Colonic mucosa (tissue), 4 donors: ENCODE measurements around the gene ABCG8. TPM values are rescaled to one million over a fixed set of nuclear protein-coding genes. Genes with fewer than 3 reads are reported as not detected.

ENCODE experiments used
- DNase-seq: peaks from one replicate; pipeline ENCODE4 v3.0.0-alpha.2; 2020
- H3K27ac ChIP-seq: fragments of 200-600 bp; one replicate; pipeline ENCODE4 v1.8.0; 2021
- H3K27me3 ChIP-seq: fragments of 200-600 bp; one replicate; pipeline ENCODE4 v1.8.0; 2021
- H3K36me3 ChIP-seq: fragments of 200-600 bp; one replicate; pipeline ENCODE4 v1.8.0; 2021
- H3K4me1 ChIP-seq: fragments of 200-600 bp; one replicate; pipeline ENCODE4 v1.8.0; 2021; ENCODE audit warnings: mild to moderate bottlenecking
- H3K4me3 ChIP-seq: fragments of 200-600 bp; one replicate; pipeline ENCODE4 v1.8.0; 2021
- H3K9ac ChIP-seq, 2 donors: one replicate each; pipeline ENCODE4 v1.7.0; 2013; ENCODE audit warnings: control low read depth in 2 of 2, low read depth in 2 of 2, low read length in 2 of 2
- H3K9me3 ChIP-seq: fragments of 200-600 bp; one replicate; pipeline ENCODE4 v1.8.0; 2021
- intact Hi-C: fragments of 100-400 bp; cut with DNase I; formaldehyde crosslinking; loops from one replicate; pipeline ENCODE4 v1.14.1; 2022
- total RNA-seq, 2 donors: library from RNA; stranded (reverse); fragmentation: NEBNext Ultra II Directional in 1 of 2; extraction: Animal tissue kit (Norgen Biotek cat#: 25700) in 1 of 2; gene quantifications; one replicate each; pipeline ENCODE4 v1.2.1, GENCODE V29; 2021
- TF ChIP-seq, protein P1 (sequence below): fragments of 200-600 bp; IDR thresholded peaks from one replicate; pipeline ENCODE4 v1.8.0; 2022; ENCODE audit warnings: antibody characterized with exemption, mild to moderate bottlenecking
- donor health status: healthy.
- donor health status: DM: no; HTN: no; CAD: no.
- donor health status: DM: no; HTN: no; CAD: no.

The ABCG8 gene
- total RNA-seq, 2 donors from 2014 or later = 0.12 to 0.48 TPM

- intact Hi-C loops = no loop called here
- no peak overlapping the region for H3K4me3 ChIP-seq
Measured at GRCh38 chr2:43796206-43796605, 42.6 kb upstream of the ABCG8 start.

GRCh38 chr2:43798300-43798699 is 40.5 kb upstream of the ABCG8 start:
- no peaks in the 10 kb centered on the region for H3K4me1 ChIP-seq
- no peak overlapping the region for H3K9ac ChIP-seq
- H3K36me3 ChIP-seq = no peaks in the 10 kb centered on the region
- H3K27ac ChIP-seq = no peak overlapping the region
- intact Hi-C loops = no loop called here
- TF ChIP-seq, protein P1, sequence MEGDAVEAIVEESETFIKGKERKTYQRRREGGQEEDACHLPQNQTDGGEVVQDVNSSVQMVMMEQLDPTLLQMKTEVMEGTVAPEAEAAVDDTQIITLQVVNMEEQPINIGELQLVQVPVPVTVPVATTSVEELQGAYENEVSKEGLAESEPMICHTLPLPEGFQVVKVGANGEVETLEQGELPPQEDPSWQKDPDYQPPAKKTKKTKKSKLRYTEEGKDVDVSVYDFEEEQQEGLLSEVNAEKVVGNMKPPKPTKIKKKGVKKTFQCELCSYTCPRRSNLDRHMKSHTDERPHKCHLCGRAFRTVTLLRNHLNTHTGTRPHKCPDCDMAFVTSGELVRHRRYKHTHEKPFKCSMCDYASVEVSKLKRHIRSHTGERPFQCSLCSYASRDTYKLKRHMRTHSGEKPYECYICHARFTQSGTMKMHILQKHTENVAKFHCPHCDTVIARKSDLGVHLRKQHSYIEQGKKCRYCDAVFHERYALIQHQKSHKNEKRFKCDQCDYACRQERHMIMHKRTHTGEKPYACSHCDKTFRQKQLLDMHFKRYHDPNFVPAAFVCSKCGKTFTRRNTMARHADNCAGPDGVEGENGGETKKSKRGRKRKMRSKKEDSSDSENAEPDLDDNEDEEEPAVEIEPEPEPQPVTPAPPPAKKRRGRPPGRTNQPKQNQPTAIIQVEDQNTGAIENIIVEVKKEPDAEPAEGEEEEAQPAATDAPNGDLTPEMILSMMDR = peak; percentile 33
- no peaks in the 10 kb centered on the region for H3K27me3 ChIP-seq
- H3K4me3 ChIP-seq = no peak overlapping the region
- no peak for DNase-seq
- no peaks in the 10 kb centered on the region for H3K9me3 ChIP-seq

More at GRCh38 chr2:43796206-43796605, 42.6 kb upstream of the ABCG8 start:
- Histone ChIP-seq H3K27me3 (no peaks in the 10 kb centered on the region), H3K27ac (no peak overlapping the region), H3K9ac (no peak overlapping the region), H3K4me1 (no peaks in the 10 kb centered on the region), H3K36me3 (no peaks in the 10 kb centered on the region), H3K9me3 (no peaks in the 10 kb centered on the region)
- DNase-seq = no peak
- TF ChIP-seq, protein P1 = no peak

GRCh38 chr2:43800894-43801293 is 37.9 kb upstream of the ABCG8 start:
- Histone ChIP-seq H3K36me3 (no peaks in the 10 kb centered on the region), H3K9me3 (no peaks in the 10 kb centered on the region), H3K4me3 (no peak overlapping the region), H3K4me1 (no peaks in the 10 kb centered on the region), H3K27ac (no peak overlapping the region), H3K27me3 (no peaks in the 10 kb centered on the region), H3K9ac (no peak overlapping the region)
- intact Hi-C loops = no loop called here
- TF ChIP-seq, protein P1 = no peak
- DNase-seq = no peak

DNA sequence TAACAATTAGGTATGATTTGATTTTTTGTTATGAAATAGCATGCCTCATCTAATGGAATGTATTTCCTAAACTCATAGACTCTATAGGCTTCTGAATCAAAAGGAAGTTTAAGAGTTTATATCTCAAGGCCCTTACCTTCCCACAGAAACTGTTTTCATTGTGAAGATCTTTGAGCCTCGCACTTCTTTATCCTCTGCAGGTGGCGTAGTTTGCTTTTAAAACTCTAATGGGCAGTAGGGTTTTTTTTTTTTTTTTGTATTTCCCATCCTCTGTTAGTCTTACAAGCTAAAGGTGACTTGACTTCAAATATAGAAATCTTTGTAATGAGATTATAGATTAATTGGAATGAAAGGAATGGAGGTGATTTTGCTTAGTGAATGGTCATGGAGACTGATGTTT is 36.6 kb upstream of the ABCG8 start:
- H3K27me3 ChIP-seq = no peaks in the 10 kb centered on the region
- no peaks in the 10 kb centered on the region for H3K36me3 ChIP-seq
- H3K4me3 ChIP-seq = no peak overlapping the region
- intact Hi-C loops = no loop called here
- H3K4me1 ChIP-seq = no peaks in the 10 kb centered on the region
- TF ChIP-seq, protein P1 = no peak
- H3K9ac ChIP-seq = no peak overlapping the region
- H3K9me3 ChIP-seq = no peaks in the 10 kb centered on the region
- H3K27ac ChIP-seq = no peak overlapping the region
- DNase-seq = no peak

GRCh38 chr2:43803113-43803512 is 35.7 kb upstream of the ABCG8 start:
- no peaks in the 10 kb centered on the region for H3K27me3 ChIP-seq
- intact Hi-C loops = no loop called here
- no peak overlapping the region for H3K4me3 ChIP-seq
- H3K4me1 ChIP-seq = no peaks in the 10 kb centered on the region
- H3K9me3 ChIP-seq = no peaks in the 10 kb centered on the region
- no peak for DNase-seq
- no peaks in the 10 kb centered on the region for H3K36me3 ChIP-seq
- TF ChIP-seq, protein P1 = no peak
- H3K9ac ChIP-seq = no peak overlapping the region
- H3K27ac ChIP-seq = no peak overlapping the region

DNA sequence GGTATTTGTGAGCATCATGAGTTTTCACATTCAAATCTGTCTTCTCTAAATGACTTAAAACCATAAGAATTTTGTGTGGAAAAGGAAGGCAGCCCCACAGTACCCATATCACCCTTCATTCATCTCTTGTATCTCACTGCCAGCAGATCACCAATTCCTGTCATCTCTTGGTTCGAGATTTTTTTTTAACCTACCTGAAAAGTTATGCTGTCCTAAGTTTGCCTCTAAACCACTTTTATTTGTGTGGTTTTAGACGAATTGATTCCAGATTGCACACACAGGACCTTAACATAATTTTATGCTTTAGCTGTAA is 32.1 kb upstream of the ABCG8 start:
- DNase-seq = no peak
- Histone ChIP-seq H3K9ac (no peak overlapping the region), H3K4me1 (no peaks in the 10 kb centered on the region), H3K36me3 (no peaks in the 10 kb centered on the region), H3K4me3 (no peak overlapping the region), H3K9me3 (no peaks in the 10 kb centered on the region), H3K27me3 (no peaks in the 10 kb centered on the region), H3K27ac (no peak overlapping the region)
- intact Hi-C loops = no loop called here
- TF ChIP-seq, protein P1 = no peak
